Immature natural killer cell (primary cell): ENCODE results near the gene ACTN1. TPM values are rescaled to one million over a fixed set of nuclear protein-coding genes. Genes with fewer than 3 reads are reported as not detected.
"Not testable (repeated sequence)": the region's sequence is repeated elsewhere in the genome, so short reads cannot be mapped to it uniquely, and the experiment has no call there.

Source experiments
- DNase-seq, 3 donors: peaks; one replicate each; pipeline ENCODE4 v3.0.0; 2022; ENCODE audit warnings: mixed read lengths in 1 of 3
- H3K27ac Mint-ChIP-seq, 6 donors: one replicate each; pipeline ENCODE4 v1.8.0; 2020; ENCODE audit warnings: mixed read lengths in 6 of 6, mild to moderate bottlenecking in 5 of 6, inconsistent platforms in 4 of 6, moderate library complexity in 3 of 6
- H3K27me3 Mint-ChIP-seq, 3 donors: one replicate each; pipeline ENCODE4 v1.8.0; 2020 to 2021; ENCODE audit warnings: low read depth in 3 of 3, mild to moderate bottlenecking in 3 of 3, mixed read lengths in 3 of 3, moderate library complexity in 3 of 3, inconsistent platforms in 1 of 3
- H3K36me3 Mint-ChIP-seq, 3 donors: one replicate each; pipeline ENCODE4 v1.8.0; 2020; ENCODE audit warnings: mixed read lengths in 3 of 3, inconsistent platforms in 2 of 3, mild to moderate bottlenecking in 2 of 3
- H3K4me1 Mint-ChIP-seq, 2 donors: one replicate each; pipeline ENCODE4 v1.8.0; 2020; ENCODE audit warnings: inconsistent platforms in 2 of 2, mild to moderate bottlenecking in 2 of 2, mixed read lengths in 2 of 2, moderate library complexity in 1 of 2
- H3K4me3 Mint-ChIP-seq, 5 donors: one replicate each; pipeline ENCODE4 v1.8.0; 2020; ENCODE audit warnings: mild to moderate bottlenecking in 5 of 5, mixed read lengths in 5 of 5, inconsistent platforms in 3 of 5, moderate library complexity in 3 of 5
- H3K9me3 Mint-ChIP-seq, 6 donors: one replicate each; pipeline ENCODE4 v1.8.0; 2020; ENCODE audit warnings: mild to moderate bottlenecking in 6 of 6, mixed read lengths in 6 of 6, inconsistent platforms in 4 of 6, moderate library complexity in 3 of 6
- polyA plus RNA-seq, 3 donors: library from polyadenylated mRNA; unstranded; fragments of 300-500 nt; fragmentation: Illumina TruSeq; gene quantifications; one replicate each; pipeline ENCODE4 v1.2.3, GENCODE V29; 2021

ACTN1 gene
- polyA plus RNA-seq: 1 to 10 TPM; 5.2 to 9.7 (median 9.3) TPM

- Mint-ChIP-seq H3K27ac (peak within 1 kb of the TSS in 2 of 6 donors; percentile 13 to 37), H3K36me3 (no peaks in the 10 kb centered on the region), H3K4me1 (peaks cover 19% of the 10 kb centered on the region in 2 donors), H3K4me3 (peak within 1 kb of the TSS; percentile 87 to 94 (median 90)), H3K9me3 (no peaks in the 10 kb centered on the region), H3K27me3 (peaks cover 2 to 13% (median 13%) of the 10 kb centered on the region in 3 donors)
- DNase-seq: peak; percentile 31 to 41 (median 33)
Measured at GRCh38 chr14:68979021-68979721, at the start of gene ACTN1. ACTN1 (minus strand) TSS chr14:68979302; CDS start chr14:68979056, 246 bp downstream.

GRCh38 chr14:69027242-69027913 lies 48.3 kb upstream of the ACTN1 start:
- no peaks in the 10 kb centered on the region for H3K36me3 Mint-ChIP-seq
- H3K27me3 Mint-ChIP-seq: peaks cover 0 to 5% (median 0%) of the 10 kb centered on the region in 3 donors
- H3K9me3 Mint-ChIP-seq: no peaks in the 10 kb centered on the region
- DNase-seq: no peak
- H3K4me3 Mint-ChIP-seq: no peak overlapping the region
- no peak overlapping the region for H3K27ac Mint-ChIP-seq
- no peaks in the 10 kb centered on the region for H3K4me1 Mint-ChIP-seq

- no peaks in the 10 kb centered on the region for H3K4me1 Mint-ChIP-seq
- no peak overlapping the region for H3K27ac Mint-ChIP-seq
Measured at GRCh38 chr14:69023035-69023434, 43.9 kb upstream of the ACTN1 start.

GRCh38 chr14:69022093-69022492 lies 43.0 kb upstream of the ACTN1 start:
- not testable (repeated sequence) for H3K4me1 Mint-ChIP-seq, H3K36me3 Mint-ChIP-seq, H3K4me3 Mint-ChIP-seq, H3K9me3 Mint-ChIP-seq, H3K27me3 Mint-ChIP-seq, DNase-seq, H3K27ac Mint-ChIP-seq

More at GRCh38 chr14:69023035-69023434, 43.9 kb upstream of the ACTN1 start:
- Mint-ChIP-seq H3K36me3 (no peaks in the 10 kb centered on the region), H3K4me3 (no peak overlapping the region), H3K27me3 (peaks cover 0 to 2% (median 0%) of the 10 kb centered on the region in 3 donors), H3K9me3 (no peaks in the 10 kb centered on the region)
- DNase-seq: no peak

GRCh38 chr14:69017706-69018105 lies 38.6 kb upstream of the ACTN1 start:
- no peak overlapping the region for H3K4me3 Mint-ChIP-seq
- no peaks in the 10 kb centered on the region for H3K36me3 Mint-ChIP-seq
- H3K27ac Mint-ChIP-seq: no peak overlapping the region
- H3K4me1 Mint-ChIP-seq: no peaks in the 10 kb centered on the region
- H3K9me3 Mint-ChIP-seq: no peaks in the 10 kb centered on the region
- H3K27me3 Mint-ChIP-seq: peaks cover 0 to 2% (median 0%) of the 10 kb centered on the region in 3 donors
- no peak for DNase-seq

GRCh38 chr14:69014829-69015259 lies 35.7 kb upstream of the ACTN1 start:
- H3K27me3 Mint-ChIP-seq: no peaks in the 10 kb centered on the region
- H3K9me3 Mint-ChIP-seq: no peaks in the 10 kb centered on the region
- H3K4me1 Mint-ChIP-seq: no peaks in the 10 kb centered on the region
- no peaks in the 10 kb centered on the region for H3K36me3 Mint-ChIP-seq
- H3K27ac Mint-ChIP-seq: no peak overlapping the region
- no peak overlapping the region for H3K4me3 Mint-ChIP-seq
- DNase-seq: no peak

GRCh38 chr14:69013943-69014782 lies 35.1 kb upstream of the ACTN1 start:
- Mint-ChIP-seq H3K27me3 (no peaks in the 10 kb centered on the region), H3K36me3 (no peaks in the 10 kb centered on the region), H3K4me3 (no peak overlapping the region), H3K27ac (no peak overlapping the region), H3K9me3 (no peaks in the 10 kb centered on the region), H3K4me1 (no peaks in the 10 kb centered on the region)
- DNase-seq: no peak

- no peak overlapping the region for H3K27ac Mint-ChIP-seq
- no peaks in the 10 kb centered on the region for H3K27me3 Mint-ChIP-seq
- H3K4me3 Mint-ChIP-seq: no peak overlapping the region
- no peaks in the 10 kb centered on the region for H3K9me3 Mint-ChIP-seq
- DNase-seq: no peak
- no peaks in the 10 kb centered on the region for H3K36me3 Mint-ChIP-seq
- no peaks in the 10 kb centered on the region for H3K4me1 Mint-ChIP-seq
Measured at GRCh38 chr14:69012256-69012953, 33.3 kb upstream of the ACTN1 start.

- DNase-seq: no peak
- Mint-ChIP-seq H3K27me3 (peaks cover 0 to 2% (median 0%) of the 10 kb centered on the region in 3 donors), H3K4me3 (no peak overlapping the region), H3K36me3 (no peaks in the 10 kb centered on the region), H3K9me3 (no peaks in the 10 kb centered on the region), H3K4me1 (no peaks in the 10 kb centered on the region), H3K27ac (no peak overlapping the region)
Measured at GRCh38 chr14:69010648-69011047, 31.5 kb upstream of the ACTN1 start.

GRCh38 chr14:69008421-69008884 lies 29.4 kb upstream of the ACTN1 start:
- no peak for DNase-seq
- Mint-ChIP-seq H3K4me1 (no peaks in the 10 kb centered on the region), H3K27me3 (peaks cover 0 to 3% (median 2%) of the 10 kb centered on the region in 3 donors), H3K4me3 (no peak overlapping the region), H3K27ac (no peak overlapping the region), H3K9me3 (no peaks in the 10 kb centered on the region), H3K36me3 (no peaks in the 10 kb centered on the region)

- peaks cover 0 to 3% (median 2%) of the 10 kb centered on the region in 3 donors for H3K27me3 Mint-ChIP-seq
- no peaks in the 10 kb centered on the region for H3K9me3 Mint-ChIP-seq
- no peaks in the 10 kb centered on the region for H3K36me3 Mint-ChIP-seq
- DNase-seq: no peak
- H3K27ac Mint-ChIP-seq: no peak overlapping the region
- H3K4me3 Mint-ChIP-seq: no peak overlapping the region
- no peaks in the 10 kb centered on the region for H3K4me1 Mint-ChIP-seq
Measured at GRCh38 chr14:69006346-69006745, 27.2 kb upstream of the ACTN1 start.

GRCh38 chr14:69005432-69006148 lies 26.5 kb upstream of the ACTN1 start:
- no peaks in the 10 kb centered on the region for H3K4me1 Mint-ChIP-seq
- H3K36me3 Mint-ChIP-seq: no peaks in the 10 kb centered on the region
- no peaks in the 10 kb centered on the region for H3K9me3 Mint-ChIP-seq
- H3K4me3 Mint-ChIP-seq: no peak overlapping the region
- H3K27ac Mint-ChIP-seq: no peak overlapping the region
- DNase-seq: no peak
- H3K27me3 Mint-ChIP-seq: peaks cover 0 to 3% (median 2%) of the 10 kb centered on the region in 3 donors
